Activated CD8-positive, alpha-beta memory T cell treated with anti-CD3 and anti-CD28 coated beads, Interleukin-2, amount 10 ng/mL, durations not matched to agents 7 days and 5 days (primary cell): Measurements from ENCODE around the gene UNC5B. TPM values are rescaled to one million over a fixed set of nuclear protein-coding genes. Genes with fewer than 3 reads are reported as not detected.
"Not testable (repeated sequence)": the region's sequence is repeated elsewhere in the genome, so short reads cannot be mapped to it uniquely, and the experiment has no call there.

Experiments used
- ATAC-seq: fragments of 150-1000 bp; cut with Tn5 transposase; one replicate; pipeline ENCODE4 v1.10.0; 2021; ENCODE audit warnings: moderate library complexity
- CTCF ChIA-PET: fragments of 350-600 bp; sonication (Branson Sonifier 250); formaldehyde crosslinking; loops from one replicate; lab custom pipeline; 2021; ENCODE audit warnings: antibody characterized with exemption; lab: Charles Lee
- DNase-seq: peaks from one replicate; pipeline ENCODE4 v3.0.0-alpha.2; 2020
- H3K27ac Mint-ChIP-seq: one replicate; pipeline ENCODE4 v1.8.0; 2021; ENCODE audit warnings: mild to moderate bottlenecking, mixed read lengths
- H3K27me3 Mint-ChIP-seq: one replicate; pipeline ENCODE4 v1.8.0; 2021; ENCODE audit warnings: mixed read lengths
- H3K36me3 Mint-ChIP-seq: one replicate; pipeline ENCODE4 v1.8.0; 2021; ENCODE audit warnings: mild to moderate bottlenecking, mixed read lengths
- H3K4me1 Mint-ChIP-seq: one replicate; pipeline ENCODE4 v1.8.0; 2021; ENCODE audit warnings: mixed read lengths
- H3K4me3 Mint-ChIP-seq: one replicate; pipeline ENCODE4 v1.8.0; 2021; ENCODE audit warnings: mild to moderate bottlenecking, moderate library complexity, mixed read lengths
- H3K9me3 Mint-ChIP-seq: one replicate; pipeline ENCODE4 v1.8.0; 2022; ENCODE audit warnings: low read depth, mixed read lengths
- total RNA-seq, 2 experiments: library from RNA; stranded (reverse); gene quantifications; one replicate each; pipeline ENCODE4 v1.2.3, GENCODE V29; 2021

The UNC5B gene
- total RNA-seq, 2 experiments from 2014 or later, result 0.06 TPM; not detected in 1

DNA sequence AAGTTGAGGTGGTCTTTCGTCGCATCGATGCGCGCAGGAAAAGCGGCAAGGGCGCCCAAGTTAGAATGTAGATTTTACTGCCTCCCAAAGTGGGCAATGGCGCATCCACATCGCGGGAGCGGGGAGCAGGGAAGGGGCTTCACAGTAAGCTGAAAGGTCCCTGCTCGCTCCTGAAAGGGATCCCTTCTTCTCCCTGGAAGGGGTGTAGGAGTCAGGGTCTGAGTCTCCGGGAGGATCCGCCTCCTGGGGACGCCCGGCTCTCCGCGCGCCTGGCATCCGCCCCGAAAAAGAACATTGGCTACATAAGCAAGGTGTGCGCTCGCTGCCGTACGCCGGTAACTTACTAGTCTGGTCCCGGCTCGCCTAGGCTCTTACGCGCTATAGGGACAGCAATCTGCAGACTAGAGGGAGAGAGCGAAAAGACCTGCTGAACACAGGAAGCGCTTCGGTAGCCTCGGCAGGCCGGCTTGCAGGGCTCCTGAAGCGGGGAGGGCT lies 804 bp downstream of the UNC5B start:
- Mint-ChIP-seq H3K9me3 (no peaks in the 10 kb centered on the region), H3K27ac (no peak overlapping the region), H3K27me3 (peaks cover 81% of the 10 kb centered on the region), H3K36me3 (no peaks in the 10 kb centered on the region), H3K4me1 (peaks cover 13% of the 10 kb centered on the region), H3K4me3 (peak overlapping the region; percentile 15)
- DNase-seq (peak; percentile 60), ATAC-seq (no peak)
- CTCF ChIA-PET, result no interaction called here

DNA sequence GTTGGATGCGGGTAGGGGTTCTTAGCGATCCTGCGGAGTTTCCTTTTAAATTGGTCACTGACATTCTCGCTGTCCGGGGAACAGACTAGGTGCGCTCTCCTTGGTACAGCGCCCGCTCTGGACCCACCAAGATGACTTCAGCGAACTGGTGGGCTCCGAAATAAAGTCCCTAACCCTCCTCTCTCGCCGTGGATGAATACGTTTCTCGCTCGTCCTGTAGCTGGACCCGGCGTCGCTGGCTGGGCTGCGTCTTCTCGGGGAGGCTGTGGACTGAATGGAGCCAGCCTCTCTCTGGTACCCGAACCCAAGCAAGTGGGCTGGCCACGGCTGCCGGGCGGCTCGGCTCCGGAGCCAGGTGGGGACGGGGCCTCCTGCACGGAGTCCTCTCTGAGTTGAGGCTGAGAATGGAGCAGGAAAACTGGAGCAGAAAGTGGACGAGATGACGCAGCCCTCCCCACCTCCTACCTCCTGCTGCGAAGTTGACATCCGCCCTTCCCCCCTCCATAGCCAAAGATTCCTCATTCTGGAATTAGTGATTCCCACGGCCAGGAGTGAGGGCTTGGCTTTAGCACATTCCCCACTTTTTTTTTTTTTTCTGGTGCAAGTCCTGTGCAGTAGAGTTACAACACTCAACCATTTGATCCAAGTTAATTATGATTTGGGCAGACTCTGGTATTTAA lies 1.5 kb downstream of the UNC5B start:
- Mint-ChIP-seq H3K9me3 (no peaks in the 10 kb centered on the region), H3K4me1 (peaks cover 13% of the 10 kb centered on the region), H3K36me3 (no peaks in the 10 kb centered on the region), H3K27ac (no peak overlapping the region), H3K27me3 (peaks cover 82% of the 10 kb centered on the region), H3K4me3 (no peak overlapping the region)
- CTCF ChIA-PET, result no interaction called here
- ATAC-seq (no peak), DNase-seq (peak; percentile 30)

DNA sequence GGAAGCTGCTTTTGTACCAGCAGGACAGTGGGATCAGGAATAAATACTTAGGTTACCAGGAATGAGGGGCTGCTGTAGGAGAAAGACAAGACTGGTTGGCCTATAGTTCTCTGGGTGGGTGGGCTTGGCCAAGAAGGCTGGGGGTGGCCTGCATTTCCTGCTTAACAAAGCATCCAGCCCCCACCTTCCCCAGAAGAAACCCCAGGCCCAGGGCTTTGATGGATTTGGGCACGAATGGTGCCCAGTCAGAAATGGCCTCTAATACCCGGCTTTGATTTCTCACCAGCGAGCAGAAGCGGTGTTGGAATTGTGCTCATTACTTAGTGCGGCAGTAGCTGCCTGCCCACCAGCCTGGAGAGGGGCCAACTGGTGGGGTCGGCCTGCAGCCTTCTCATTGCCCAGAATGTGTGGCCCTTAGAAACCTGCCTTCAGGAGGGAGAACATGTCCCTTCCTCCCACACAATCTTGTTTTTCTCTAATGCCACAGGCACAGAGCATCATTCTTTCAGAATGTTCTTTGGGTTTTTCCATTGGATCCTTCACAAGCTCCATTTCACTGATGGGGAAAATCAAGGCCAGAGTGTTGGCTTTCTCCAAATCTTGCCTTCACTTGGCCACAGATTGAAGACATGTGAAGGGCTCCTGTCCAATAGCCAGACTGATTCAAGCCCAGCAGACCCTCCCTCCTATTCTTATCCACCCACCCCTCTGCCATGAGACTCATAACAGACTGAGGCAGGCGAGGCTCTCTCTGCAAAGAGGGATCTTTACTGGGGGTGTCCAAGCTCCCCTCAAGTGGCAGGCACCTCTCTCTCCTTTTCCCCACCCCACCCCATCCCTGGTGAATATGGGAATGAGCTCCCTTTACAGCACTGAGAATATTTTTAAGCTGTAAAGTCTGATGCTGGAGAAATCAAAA lies 2.5 kb downstream of the UNC5B start:
- no peaks in the 10 kb centered on the region for H3K9me3 Mint-ChIP-seq
- peaks cover 13% of the 10 kb centered on the region for H3K4me1 Mint-ChIP-seq
- H3K4me3 Mint-ChIP-seq, result no peak overlapping the region
- no peaks in the 10 kb centered on the region for H3K36me3 Mint-ChIP-seq
- H3K27ac Mint-ChIP-seq, result no peak overlapping the region
- no peak for ATAC-seq
- DNase-seq, result no peak
- CTCF ChIA-PET, result interaction anchor here (1.2 kb wide), 1 partner anchor 10 kb away, joined by 3 read pairs; no protein-coding TSS in a partner anchor
- H3K27me3 Mint-ChIP-seq, result peaks cover 82% of the 10 kb centered on the region

DNA sequence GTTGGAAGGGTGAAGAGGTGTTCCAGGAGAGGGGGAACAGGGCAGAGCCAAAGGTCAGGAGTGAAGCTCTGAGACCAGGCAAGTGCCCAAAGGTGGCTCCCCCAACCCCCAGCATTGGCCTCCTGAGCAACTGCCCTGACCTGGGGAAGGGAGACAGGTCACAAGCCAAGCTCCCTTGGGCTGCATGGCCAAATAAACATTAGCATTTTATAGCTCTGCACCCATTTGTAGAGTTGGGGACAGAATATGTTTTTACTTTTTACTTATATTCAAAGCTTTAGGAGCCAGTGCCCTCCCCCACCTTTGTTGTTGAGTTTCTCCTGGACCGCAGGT lies 4.0 kb downstream of the UNC5B start:
- Mint-ChIP-seq H3K4me1 (peaks cover 13% of the 10 kb centered on the region), H3K4me3 (no peak overlapping the region), H3K9me3 (no peaks in the 10 kb centered on the region), H3K36me3 (no peaks in the 10 kb centered on the region), H3K27me3 (peaks cover 73% of the 10 kb centered on the region), H3K27ac (no peak overlapping the region)
- CTCF ChIA-PET, result no interaction called here
- DNase-seq (no peak), ATAC-seq (no peak)

DNA sequence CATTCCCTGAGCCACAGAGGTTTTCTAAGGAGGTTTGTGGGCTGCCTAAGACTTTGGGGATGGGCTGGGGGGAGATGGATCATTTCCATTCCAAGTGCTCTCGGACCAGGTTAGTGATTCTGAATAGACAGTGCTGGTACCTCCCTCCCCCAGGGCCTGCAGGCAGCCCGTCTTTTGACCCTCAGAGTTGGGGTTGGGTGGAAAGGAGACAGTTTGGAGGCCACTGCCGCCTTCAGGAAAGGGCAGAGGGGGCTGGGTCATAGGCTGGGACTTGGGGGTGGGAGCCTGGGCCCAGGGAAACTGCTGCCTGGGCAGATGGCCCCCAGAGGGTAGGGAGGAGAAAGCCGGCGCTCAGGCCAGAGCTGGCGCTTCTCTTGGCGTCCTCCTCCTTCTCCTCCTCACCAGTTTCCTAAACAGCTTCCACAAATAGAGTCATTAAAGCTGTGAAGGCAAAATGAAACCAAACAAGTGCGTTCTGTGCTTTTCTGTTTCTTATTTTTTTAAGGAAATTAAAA lies 4.4 kb downstream of the UNC5B start:
- Mint-ChIP-seq H3K27me3 (peaks cover 72% of the 10 kb centered on the region), H3K27ac (no peak overlapping the region), H3K4me1 (peaks cover 12% of the 10 kb centered on the region), H3K4me3 (peak overlapping the region; percentile 36), H3K36me3 (no peaks in the 10 kb centered on the region), H3K9me3 (no peaks in the 10 kb centered on the region)
- CTCF ChIA-PET, result no interaction called here
- ATAC-seq (no peak), DNase-seq (no peak)

DNA sequence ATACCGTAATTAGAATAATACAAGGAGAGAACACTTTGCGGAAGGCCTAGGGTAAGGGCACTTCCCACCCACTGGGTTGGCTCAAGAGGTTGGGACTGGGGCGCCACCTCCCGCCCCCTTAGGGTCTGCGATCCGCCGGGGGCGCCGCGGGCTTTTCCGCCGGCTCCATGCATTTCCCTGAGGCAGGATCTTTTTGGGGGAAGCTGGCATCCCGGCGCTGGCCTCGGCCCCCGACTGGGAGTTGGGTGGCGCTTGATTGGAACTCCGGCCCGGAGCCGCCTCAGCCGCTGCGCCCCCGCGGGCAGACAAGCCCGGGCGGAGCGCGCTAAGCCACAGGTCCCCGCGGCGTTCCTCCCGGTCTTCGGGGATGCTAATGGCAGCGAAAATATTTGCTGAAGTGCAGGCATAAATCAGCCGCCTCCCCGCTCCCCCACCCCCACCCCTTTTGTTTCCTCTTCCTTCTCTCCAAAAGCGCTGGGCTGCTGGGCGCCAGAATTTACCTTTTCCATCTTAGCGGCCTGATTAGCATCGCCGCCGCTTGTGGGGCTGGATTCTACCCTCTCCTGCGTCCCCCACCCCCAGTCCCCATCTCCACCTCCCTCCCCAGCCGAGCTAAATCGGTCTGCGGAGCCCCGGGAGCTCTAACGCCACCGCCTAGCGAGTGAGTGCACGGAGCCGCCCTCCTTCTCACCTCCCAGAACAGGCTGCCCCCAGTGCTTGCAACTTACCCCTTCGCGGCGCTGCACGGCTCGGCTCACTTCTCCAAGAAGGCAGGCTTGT lies 5.1 kb downstream of the UNC5B start:
- Mint-ChIP-seq H3K27me3 (peaks cover 71% of the 10 kb centered on the region), H3K4me1 (peaks cover 9% of the 10 kb centered on the region), H3K27ac (no peak overlapping the region), H3K36me3 (no peaks in the 10 kb centered on the region), H3K4me3 (peak overlapping the region; percentile 36), H3K9me3 (no peaks in the 10 kb centered on the region)
- DNase-seq, result no peak
- ATAC-seq, result peak; percentile 53
- CTCF ChIA-PET, result interaction anchor here (1.0 to 1.5 kb wide), 2 partner anchors 8 to 53 kb away, joined by 3 read pairs; no protein-coding TSS in a partner anchor

DNA sequence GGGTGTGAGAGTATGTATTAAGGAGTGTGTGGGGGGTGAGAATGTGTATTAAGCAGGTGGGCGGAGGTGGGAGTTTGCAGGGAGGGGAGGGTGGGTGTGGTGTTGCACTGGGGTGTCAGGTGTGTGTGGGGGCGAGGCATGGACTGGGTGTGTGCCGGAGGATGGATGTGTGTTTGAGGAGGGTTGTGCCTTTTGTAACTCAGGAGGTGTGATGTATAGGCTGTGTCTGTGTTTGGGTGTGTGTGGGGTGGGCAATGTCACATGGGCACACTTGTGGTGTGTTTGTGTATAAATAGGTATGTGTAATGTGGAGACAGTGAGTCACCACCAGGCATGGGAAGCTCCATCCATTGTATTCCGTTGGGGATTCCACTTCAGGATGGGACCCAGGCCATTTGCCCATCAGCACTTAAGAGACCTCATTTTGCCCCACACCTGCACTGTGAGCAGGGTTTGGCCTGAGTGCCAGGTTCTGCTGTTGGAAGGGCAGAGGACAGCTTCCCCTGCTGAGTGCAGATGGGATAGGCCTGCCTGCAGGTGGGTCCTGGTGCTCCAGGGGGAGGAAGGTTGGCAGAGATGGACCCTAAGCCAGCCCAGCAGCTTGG lies 5.8 kb downstream of the UNC5B start:
- peak overlapping the region; percentile 36 for H3K4me3 Mint-ChIP-seq
- peaks cover 68% of the 10 kb centered on the region for H3K27me3 Mint-ChIP-seq
- H3K27ac Mint-ChIP-seq, result no peak overlapping the region
- H3K36me3 Mint-ChIP-seq, result no peaks in the 10 kb centered on the region
- H3K9me3 Mint-ChIP-seq, result no peaks in the 10 kb centered on the region
- ATAC-seq (no peak), DNase-seq (no peak)
- CTCF ChIA-PET, result interaction anchor here (1.0 to 1.5 kb wide), 2 partner anchors 9 to 52 kb away, joined by 3 read pairs; no protein-coding TSS in a partner anchor
- H3K4me1 Mint-ChIP-seq, result peaks cover 6% of the 10 kb centered on the region

DNA sequence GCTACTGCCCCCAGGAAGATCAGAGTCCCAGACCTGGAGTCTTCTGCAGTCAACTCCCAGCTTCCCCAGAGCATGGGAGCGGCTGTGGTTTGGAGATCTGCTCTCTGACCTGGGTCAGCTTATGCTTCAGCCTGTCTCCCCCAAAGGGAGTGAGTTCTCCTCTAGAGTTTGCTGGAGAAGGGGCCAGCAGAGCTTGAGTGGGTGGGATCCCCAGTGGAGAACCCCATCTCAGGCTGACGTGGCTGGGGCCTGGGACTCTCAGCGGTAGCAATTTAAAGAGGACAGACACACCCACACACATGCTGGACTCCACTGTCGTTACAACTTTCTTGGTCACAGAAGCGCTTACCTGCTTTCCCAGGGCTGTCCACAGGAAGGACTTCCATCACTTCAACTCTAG lies 6.3 kb downstream of the UNC5B start:
- H3K36me3 Mint-ChIP-seq, result no peaks in the 10 kb centered on the region
- DNase-seq, result no peak
- ATAC-seq, result no peak
- H3K4me1 Mint-ChIP-seq, result peaks cover 4% of the 10 kb centered on the region
- H3K27me3 Mint-ChIP-seq, result peaks cover 65% of the 10 kb centered on the region
- no peaks in the 10 kb centered on the region for H3K9me3 Mint-ChIP-seq
- no peak overlapping the region for H3K27ac Mint-ChIP-seq
- CTCF ChIA-PET, result interaction anchor here (1.5 kb wide), 1 partner anchor 52 kb away, joined by 3 read pairs; no protein-coding TSS in a partner anchor
- no peak overlapping the region for H3K4me3 Mint-ChIP-seq

DNA sequence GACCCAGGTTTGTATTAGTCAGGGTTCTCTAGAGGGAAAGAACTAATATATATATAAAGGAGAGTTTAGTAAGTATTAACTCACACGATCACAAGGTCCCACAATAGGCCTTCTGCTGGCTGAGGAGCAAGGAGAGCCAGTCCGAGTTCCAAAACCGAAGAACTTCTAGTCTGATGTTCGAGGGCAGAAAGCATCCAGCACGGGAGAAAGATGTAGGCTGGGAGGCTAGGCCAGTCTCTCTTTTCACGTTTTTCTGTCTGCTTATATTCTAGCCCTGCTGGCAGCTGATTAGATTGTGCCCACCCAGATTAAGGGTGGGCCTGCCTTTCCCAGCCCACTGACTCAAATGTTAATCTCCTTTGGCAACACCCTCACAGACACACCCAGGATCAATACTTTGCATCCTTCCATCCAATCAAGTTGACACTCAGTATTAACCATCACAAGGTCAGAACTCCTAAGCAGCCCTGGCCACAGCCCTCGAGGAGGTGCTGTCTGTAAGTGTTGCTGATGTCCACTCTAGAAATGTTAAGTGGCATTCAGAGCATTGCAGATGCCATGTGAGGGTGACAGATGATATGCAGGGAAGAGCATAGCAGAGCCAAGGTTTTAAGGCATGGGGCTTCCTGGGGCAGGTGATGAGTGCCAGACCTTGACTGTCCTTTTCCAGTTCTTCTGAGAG lies 7.0 kb downstream of the UNC5B start:
- H3K4me3 Mint-ChIP-seq, H3K36me3 Mint-ChIP-seq, H3K9me3 Mint-ChIP-seq, H3K4me1 Mint-ChIP-seq, DNase-seq, ATAC-seq, H3K27ac Mint-ChIP-seq: not testable (repeated sequence)
- CTCF ChIA-PET, result interaction anchor here (1.5 kb wide), 1 partner anchor 51 kb away, joined by 3 read pairs; no protein-coding TSS in a partner anchor
- H3K27me3 Mint-ChIP-seq, result peaks cover 58% of the 10 kb centered on the region

DNA sequence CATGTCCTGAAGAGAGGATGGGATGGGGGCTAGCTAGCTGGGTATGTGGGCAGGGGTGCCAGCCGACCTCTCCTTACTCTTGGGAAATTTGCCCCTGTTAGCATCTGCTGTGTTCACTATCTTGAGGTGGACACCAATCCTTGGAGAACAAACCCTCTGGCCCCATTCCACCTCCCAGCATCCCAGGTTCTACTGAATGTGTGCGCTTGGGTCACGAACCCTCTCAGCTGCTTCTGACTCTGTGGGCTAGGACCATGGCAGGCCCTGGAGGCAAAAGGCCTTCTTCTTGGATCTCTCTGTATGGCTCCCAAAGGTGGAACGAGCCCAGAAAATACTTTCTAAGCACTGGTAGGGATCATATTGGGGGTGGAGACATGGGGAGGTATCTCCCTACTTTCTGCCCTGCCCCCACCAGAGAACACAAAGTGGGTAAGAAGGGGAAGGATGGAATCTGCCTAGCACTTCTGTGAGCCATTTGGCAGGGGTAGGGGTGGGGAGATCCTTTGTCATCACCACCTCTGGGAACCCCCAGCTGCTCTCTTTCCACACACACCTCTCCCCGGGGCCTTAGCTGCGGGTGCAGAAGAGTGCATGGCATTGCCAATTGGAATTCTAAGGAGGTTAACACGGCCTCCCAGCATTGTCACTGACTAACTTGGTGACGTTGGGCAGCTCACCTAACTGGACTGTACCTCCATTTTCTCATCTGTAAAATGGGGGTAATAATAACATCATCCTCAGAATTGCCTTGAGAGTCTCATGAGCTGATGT lies 7.7 kb downstream of the UNC5B start:
- Mint-ChIP-seq H3K4me3 (no peak overlapping the region), H3K27ac (no peak overlapping the region), H3K4me1 (peaks cover 4% of the 10 kb centered on the region), H3K27me3 (peaks cover 50% of the 10 kb centered on the region), H3K36me3 (no peaks in the 10 kb centered on the region), H3K9me3 (no peaks in the 10 kb centered on the region)
- CTCF ChIA-PET, result interaction anchor here (1.4 kb wide), 1 partner anchor 11 kb away, joined by 3 read pairs; no protein-coding TSS in a partner anchor
- ATAC-seq (no peak), DNase-seq (no peak)

DNA sequence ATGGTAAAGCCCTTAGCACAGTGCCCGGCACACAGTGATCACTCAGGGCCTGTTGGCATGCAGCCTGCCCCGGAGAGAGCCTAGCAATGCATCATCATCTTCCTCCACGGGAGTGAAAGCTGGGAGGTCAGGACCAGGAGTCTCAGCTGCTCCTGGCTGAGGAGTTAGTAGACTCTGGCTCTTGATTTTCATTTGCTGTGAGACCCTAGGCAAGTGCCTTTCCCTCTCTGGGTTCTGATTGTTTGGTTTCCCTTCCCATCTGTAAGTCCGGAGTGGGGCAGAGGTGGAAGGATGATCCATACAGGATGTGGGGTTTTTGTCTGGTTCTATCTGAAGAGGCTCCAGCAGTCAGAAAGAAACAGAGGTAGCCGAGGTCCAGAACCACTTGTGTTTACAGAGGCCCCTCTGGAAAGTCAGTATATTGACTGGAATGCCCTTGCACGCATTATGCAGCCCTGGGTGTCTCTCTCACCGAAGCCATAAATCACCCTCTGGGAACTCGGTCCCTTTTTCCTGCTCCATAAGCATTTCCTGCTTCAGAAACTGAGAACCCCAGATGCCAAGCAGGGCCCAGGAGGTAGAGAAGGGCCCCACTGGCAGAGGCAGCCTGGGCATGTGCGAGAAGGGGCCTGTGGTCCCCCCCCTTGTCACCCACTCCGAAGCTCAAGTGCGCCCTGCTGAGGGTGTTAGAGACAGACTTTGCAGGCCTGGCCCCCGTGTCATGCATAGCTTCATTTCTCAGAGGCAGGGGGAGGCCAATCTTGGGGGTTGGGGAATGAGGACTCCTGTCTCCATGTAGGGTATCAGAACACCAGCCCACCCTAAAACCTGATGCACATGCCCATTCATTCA lies 8.5 kb downstream of the UNC5B start:
- Mint-ChIP-seq H3K9me3 (no peaks in the 10 kb centered on the region), H3K27me3 (peaks cover 44% of the 10 kb centered on the region), H3K36me3 (no peaks in the 10 kb centered on the region), H3K27ac (no peak overlapping the region), H3K4me1 (peaks cover 4% of the 10 kb centered on the region), H3K4me3 (no peak overlapping the region)
- DNase-seq (no peak), ATAC-seq (no peak)
- CTCF ChIA-PET, result interaction anchor here (1.4 kb wide), 1 partner anchor 12 kb away, joined by 3 read pairs; no protein-coding TSS in a partner anchor
